ENCODE results near the gene TMEM253.
A peak's percentile ranks its signal among the peaks of the same experiment; 100 is the strongest.

TMEM253 gene

GRCh38 chr14:21102521-21103410, 1.9 kb downstream of the TMEM253 start:
- peak overlapping the region in 1 of 2 donors; percentile 80 for H3K4me3 ChIP-seq (ENCODE audit: low read depth in 1 of 2, low read length in 2 of 2)
- peaks cover 37% of the 10 kb centered on the region for H3K4me1 ChIP-seq (ENCODE audit: insufficient read depth, low read length)
- H3K9ac ChIP-seq (ENCODE audit: low read length): peak overlapping the region; percentile 18
- no peaks in the 10 kb centered on the region for H3K27me3 ChIP-seq (ENCODE audit: control insufficient read depth in 1 of 2, insufficient read depth in 2 of 2, low read length in 2 of 2)
- H3K27ac ChIP-seq (ENCODE audit: low read depth, low read length): peak overlapping the region; percentile 99
- no peaks in the 10 kb centered on the region for H3K9me3 ChIP-seq (ENCODE audit: low read length)
- no peaks in the 10 kb centered on the region for H3K36me3 ChIP-seq (ENCODE audit: insufficient read depth, low read length)

GRCh38 chr14:21103411-21103709, 2.5 kb downstream of the TMEM253 start:
- Histone ChIP-seq H3K4me1 (ENCODE audit: insufficient read depth, low read length) (peaks cover 37% of the 10 kb centered on the region), H3K9me3 (ENCODE audit: low read length) (no peaks in the 10 kb centered on the region), H3K36me3 (ENCODE audit: insufficient read depth, low read length) (no peaks in the 10 kb centered on the region), H3K27me3 (ENCODE audit: control insufficient read depth in 1 of 2, insufficient read depth in 2 of 2, low read length in 2 of 2) (no peaks in the 10 kb centered on the region), H3K27ac (ENCODE audit: low read depth, low read length) (peak overlapping the region; percentile 99), H3K4me3 (ENCODE audit: low read depth in 1 of 2, low read length in 2 of 2) (peak overlapping the region; percentile 67 to 80), H3K9ac (ENCODE audit: low read length) (peak overlapping the region; percentile 18)

GRCh38 chr14:21103710-21104447, 3.0 kb downstream of the TMEM253 start:
- H3K4me1 ChIP-seq (ENCODE audit: insufficient read depth, low read length): peaks cover 36% of the 10 kb centered on the region
- H3K4me3 ChIP-seq (ENCODE audit: low read depth in 1 of 2, low read length in 2 of 2): peak overlapping the region; percentile 67 to 80
- no peaks in the 10 kb centered on the region for H3K36me3 ChIP-seq (ENCODE audit: insufficient read depth, low read length)
- peak overlapping the region; percentile 81 for H3K9ac ChIP-seq (ENCODE audit: low read length)
- no peaks in the 10 kb centered on the region for H3K9me3 ChIP-seq (ENCODE audit: low read length)
- peak overlapping the region; percentile 99 for H3K27ac ChIP-seq (ENCODE audit: low read depth, low read length)
- no peaks in the 10 kb centered on the region for H3K27me3 ChIP-seq (ENCODE audit: control insufficient read depth in 1 of 2, insufficient read depth in 2 of 2, low read length in 2 of 2)

GRCh38 chr14:21104448-21105060, 3.7 kb downstream of the TMEM253 start:
- Histone ChIP-seq H3K27ac (ENCODE audit: low read depth, low read length) (peak overlapping the region; percentile 99), H3K4me3 (ENCODE audit: low read depth in 1 of 2, low read length in 2 of 2) (peak overlapping the region; percentile 67 to 80), H3K9ac (ENCODE audit: low read length) (peak overlapping the region; percentile 81), H3K27me3 (ENCODE audit: control insufficient read depth in 1 of 2, insufficient read depth in 2 of 2, low read length in 2 of 2) (no peaks in the 10 kb centered on the region), H3K36me3 (ENCODE audit: insufficient read depth, low read length) (no peaks in the 10 kb centered on the region), H3K4me1 (ENCODE audit: insufficient read depth, low read length) (peaks cover 30% of the 10 kb centered on the region), H3K9me3 (ENCODE audit: low read length) (no peaks in the 10 kb centered on the region)

- Histone ChIP-seq H3K9me3 (ENCODE audit: low read length) (no peaks in the 10 kb centered on the region), H3K36me3 (ENCODE audit: insufficient read depth, low read length) (no peaks in the 10 kb centered on the region), H3K4me3 (ENCODE audit: low read depth in 1 of 2, low read length in 2 of 2) (no peak overlapping the region), H3K27ac (ENCODE audit: low read depth, low read length) (no peak overlapping the region), H3K27me3 (ENCODE audit: control insufficient read depth in 1 of 2, insufficient read depth in 2 of 2, low read length in 2 of 2) (no peaks in the 10 kb centered on the region), H3K9ac (ENCODE audit: low read length) (peak overlapping the region; percentile 81), H3K4me1 (ENCODE audit: insufficient read depth, low read length) (peaks cover 24% of the 10 kb centered on the region)
These were observed 4.2 kb downstream of the TMEM253 start for GRCh38 chr14:21105095-21105494.

GRCh38 chr14:21106176-21106497, 5.3 kb downstream of the TMEM253 start:
- Histone ChIP-seq H3K27ac (ENCODE audit: low read depth, low read length) (no peak overlapping the region), H3K27me3 (ENCODE audit: control insufficient read depth in 1 of 2, insufficient read depth in 2 of 2, low read length in 2 of 2) (no peaks in the 10 kb centered on the region), H3K9ac (ENCODE audit: low read length) (no peak overlapping the region)

GRCh38 chr14:21106498-21107282, 5.8 kb downstream of the TMEM253 start:
- Histone ChIP-seq H3K9ac (ENCODE audit: low read length) (no peak overlapping the region), H3K27me3 (ENCODE audit: control insufficient read depth in 1 of 2, insufficient read depth in 2 of 2, low read length in 2 of 2) (no peaks in the 10 kb centered on the region), H3K4me1 (ENCODE audit: insufficient read depth, low read length) (peaks cover 24% of the 10 kb centered on the region), H3K9me3 (ENCODE audit: low read length) (no peaks in the 10 kb centered on the region), H3K27ac (ENCODE audit: low read depth, low read length) (no peak overlapping the region), H3K36me3 (ENCODE audit: insufficient read depth, low read length) (no peaks in the 10 kb centered on the region), H3K4me3 (ENCODE audit: low read depth in 1 of 2, low read length in 2 of 2) (no peak overlapping the region)

More at GRCh38 chr14:21106176-21106497, 5.3 kb downstream of the TMEM253 start:
- no peak overlapping the region for H3K4me3 ChIP-seq (ENCODE audit: low read depth in 1 of 2, low read length in 2 of 2)
- H3K9me3 ChIP-seq (ENCODE audit: low read length): no peaks in the 10 kb centered on the region
- no peaks in the 10 kb centered on the region for H3K36me3 ChIP-seq (ENCODE audit: insufficient read depth, low read length)
- H3K4me1 ChIP-seq (ENCODE audit: insufficient read depth, low read length): peaks cover 24% of the 10 kb centered on the region

- H3K27me3 ChIP-seq (ENCODE audit: control insufficient read depth in 1 of 2, insufficient read depth in 2 of 2, low read length in 2 of 2): no peaks in the 10 kb centered on the region
- H3K4me1 ChIP-seq (ENCODE audit: insufficient read depth, low read length): peaks cover 24% of the 10 kb centered on the region
- H3K36me3 ChIP-seq (ENCODE audit: insufficient read depth, low read length): no peaks in the 10 kb centered on the region
- H3K4me3 ChIP-seq (ENCODE audit: low read depth in 1 of 2, low read length in 2 of 2): no peak overlapping the region
- H3K9ac ChIP-seq (ENCODE audit: low read length): no peak overlapping the region
- H3K27ac ChIP-seq (ENCODE audit: low read depth, low read length): no peak overlapping the region
- no peaks in the 10 kb centered on the region for H3K9me3 ChIP-seq (ENCODE audit: low read length)
These were observed 6.5 kb downstream of the TMEM253 start for GRCh38 chr14:21107283-21107800.

- no peak overlapping the region for H3K27ac ChIP-seq (ENCODE audit: low read depth, low read length)
- no peak overlapping the region for H3K4me3 ChIP-seq (ENCODE audit: low read depth in 1 of 2, low read length in 2 of 2)
- H3K4me1 ChIP-seq (ENCODE audit: insufficient read depth, low read length): peaks cover 16% of the 10 kb centered on the region
These were observed 7.9 kb downstream of the TMEM253 start for GRCh38 chr14:21108791-21109190.

GRCh38 chr14:21109377-21110138, 8.7 kb downstream of the TMEM253 start:
- no peaks in the 10 kb centered on the region for H3K27me3 ChIP-seq (ENCODE audit: control insufficient read depth in 1 of 2, insufficient read depth in 2 of 2, low read length in 2 of 2)
- H3K4me3 ChIP-seq (ENCODE audit: low read depth in 1 of 2, low read length in 2 of 2): no peak overlapping the region
- H3K36me3 ChIP-seq (ENCODE audit: insufficient read depth, low read length): no peaks in the 10 kb centered on the region
- peaks cover 14% of the 10 kb centered on the region for H3K4me1 ChIP-seq (ENCODE audit: insufficient read depth, low read length)
- no peak overlapping the region for H3K9ac ChIP-seq (ENCODE audit: low read length)
- H3K27ac ChIP-seq (ENCODE audit: low read depth, low read length): no peak overlapping the region
- H3K9me3 ChIP-seq (ENCODE audit: low read length): no peaks in the 10 kb centered on the region

More at GRCh38 chr14:21108791-21109190, 7.9 kb downstream of the TMEM253 start:
- Histone ChIP-seq H3K36me3 (ENCODE audit: insufficient read depth, low read length) (no peaks in the 10 kb centered on the region), H3K9me3 (ENCODE audit: low read length) (no peaks in the 10 kb centered on the region), H3K27me3 (ENCODE audit: control insufficient read depth in 1 of 2, insufficient read depth in 2 of 2, low read length in 2 of 2) (no peaks in the 10 kb centered on the region), H3K9ac (ENCODE audit: low read length) (no peak overlapping the region)
